Neural progenitor cell (in vitro differentiated cells): ENCODE measurements around the gene LTN1. TPM values are rescaled to one million over a fixed set of nuclear protein-coding genes. Genes with fewer than 3 reads are reported as not detected.

Source experiments
- DNase-seq: peaks from one replicate; pipeline ENCODE4 v3.0.0-alpha.2; 2016; ENCODE audit warnings: low spot score
- H2AFZ ChIP-seq: fragments of 200-600 bp; sonication (generic); replicated peaks from 2 replicates; pipeline ENCODE4 v1.6.1; 2016; ENCODE audit warnings: antibody characterized with exemption
- H3F3A ChIP-seq: fragments of 200-600 bp; sonication (generic); 2 replicates; pipeline ENCODE4 v1.6.1; 2016; ENCODE audit warnings: antibody characterized with exemption, low read depth
- H3K27ac ChIP-seq: fragments of 200-600 bp; sonication (generic); 2 replicates; pipeline ENCODE4 v1.5.1; 2016; ENCODE audit warnings: mild to moderate bottlenecking
- H3K27me3 ChIP-seq: fragments of 200-600 bp; sonication (generic); 2 replicates; pipeline ENCODE4 v1.6.1; 2016; ENCODE audit warnings: mild to moderate bottlenecking, moderate library complexity
- H3K36me3 ChIP-seq: fragments of 200-600 bp; sonication (generic); 2 replicates; pipeline ENCODE4 v1.5.1; 2016
- H3K4me1 ChIP-seq: fragments of 200-600 bp; sonication (generic); 2 replicates; pipeline ENCODE4 v1.6.1; 2016; ENCODE audit warnings: mixed run types
- H3K4me2 ChIP-seq: fragments of 200-600 bp; sonication (generic); 2 replicates; pipeline ENCODE4 v1.6.1; 2016
- H3K4me3 ChIP-seq: fragments of 200-600 bp; sonication (generic); 2 replicates; pipeline ENCODE4 v1.5.1; 2016
- H3K79me2 ChIP-seq: fragments of 200-600 bp; sonication (generic); 2 replicates; pipeline ENCODE4 v1.6.1; 2016; ENCODE audit warnings: low read depth
- H3K9ac ChIP-seq: fragments of 200-600 bp; sonication (generic); 2 replicates; pipeline ENCODE4 v1.6.1; 2016
- H3K9me3 ChIP-seq: fragments of 200-600 bp; sonication (generic); 2 replicates; pipeline ENCODE4 v1.5.1; 2016; ENCODE audit warnings: low read depth
- H4K20me1 ChIP-seq: fragments of 200-600 bp; sonication (generic); 2 replicates; pipeline ENCODE4 v1.6.1; 2016; ENCODE audit warnings: low read depth
- H3K27ac Mint-ChIP-seq: 3 replicates; pipeline ENCODE4 v1.8.0; 2021; ENCODE audit warnings: mixed read lengths
- H3K27me3 Mint-ChIP-seq: 2 replicates; pipeline ENCODE4 v1.8.0; 2022; ENCODE audit warnings: low read depth, mild to moderate bottlenecking, inconsistent platforms, moderate library complexity, mixed read lengths; ENCODE audit not compliant: insufficient read depth
- H3K36me3 Mint-ChIP-seq: 3 replicates; pipeline ENCODE4 v1.8.0; 2021; ENCODE audit warnings: mixed read lengths
- H3K4me1 Mint-ChIP-seq: 3 replicates; pipeline ENCODE4 v1.8.0; 2021; ENCODE audit warnings: mixed read lengths
- H3K4me3 Mint-ChIP-seq: 3 replicates; pipeline ENCODE4 v1.8.0; 2021; ENCODE audit warnings: mild to moderate bottlenecking, moderate library complexity, mixed read lengths
- H3K9me3 Mint-ChIP-seq: 3 replicates; pipeline ENCODE4 v1.8.0; 2020; ENCODE audit warnings: mixed read lengths
- CTCF ChIP-seq: fragments of 200-600 bp; sonication (generic); IDR thresholded peaks from 2 replicates; pipeline ENCODE4 v1.5.1; 2017; ENCODE audit warnings: antibody characterized with exemption, mild to moderate bottlenecking
- EZH2 ChIP-seq: fragments of 200-600 bp; sonication (generic); IDR thresholded peaks from 2 replicates; pipeline ENCODE4 v1.6.1; 2017; ENCODE audit warnings: antibody characterized with exemption, mild to moderate bottlenecking, moderate library complexity
- EZH2phosphoT487 ChIP-seq: fragments of 200-600 bp; sonication (generic); IDR thresholded peaks from 2 replicates; pipeline ENCODE4 v1.6.1; 2017; ENCODE audit warnings: antibody characterized with exemption
- total RNA-seq: library from RNA; depleted of rRNA; stranded (reverse); fragments of >200 nt; gene quantifications from 2 replicates; pipeline ENCODE4 v1.2.3, GENCODE V29; 2015; ENCODE audit warnings: low replicate concordance

LTN1 gene
- total RNA-seq, 1 donor from 2014 or later, result 37.3 TPM

GRCh38 chr21:28963831-28964230 lies 28.8 kb downstream of the LTN1 start:
- Histone ChIP-seq H3K4me1 (no peaks in the 10 kb centered on the region), H4K20me1 (no peaks in the 10 kb centered on the region), H3F3A (no peaks in the 10 kb centered on the region), H2AFZ (no peak overlapping the region), H3K4me3 (no peak overlapping the region), H3K27me3 (no peaks in the 10 kb centered on the region), H3K4me2 (no peak overlapping the region), H3K79me2 (no peaks in the 10 kb centered on the region), H3K27ac (no peak overlapping the region), H3K36me3 (no peaks in the 10 kb centered on the region), H3K9ac (no peak overlapping the region), H3K9me3 (no peaks in the 10 kb centered on the region)
- H3K4me1 Mint-ChIP-seq, result no peaks in the 10 kb centered on the region
- H3K27ac Mint-ChIP-seq, result no peak overlapping the region
- no peak overlapping the region for H3K4me3 Mint-ChIP-seq
- H3K9me3 Mint-ChIP-seq, result no peaks in the 10 kb centered on the region
- H3K36me3 Mint-ChIP-seq, result peaks cover 22% of the 10 kb centered on the region
- DNase-seq, result no peak
- no peak for TF ChIP-seq CTCF
- TF ChIP-seq EZH2phosphoT487, result no peak
- no peaks in the 10 kb centered on the region for H3K27me3 Mint-ChIP-seq

- Histone ChIP-seq H3K9ac (no peak overlapping the region), H3K36me3 (no peaks in the 10 kb centered on the region), H2AFZ (no peak overlapping the region), H3K9me3 (no peaks in the 10 kb centered on the region), H3K4me3 (no peak overlapping the region), H3K27ac (no peak overlapping the region), H3K27me3 (no peaks in the 10 kb centered on the region), H3K4me2 (no peak overlapping the region), H3K4me1 (no peaks in the 10 kb centered on the region), H4K20me1 (no peaks in the 10 kb centered on the region), H3K79me2 (no peaks in the 10 kb centered on the region), H3F3A (no peaks in the 10 kb centered on the region)
- TF ChIP-seq CTCF (no peak), EZH2 (no peak), EZH2phosphoT487 (no peak)
- H3K4me1 Mint-ChIP-seq, result no peaks in the 10 kb centered on the region
- DNase-seq, result no peak
- no peak overlapping the region for H3K27ac Mint-ChIP-seq
- H3K4me3 Mint-ChIP-seq, result no peak overlapping the region
- no peaks in the 10 kb centered on the region for H3K9me3 Mint-ChIP-seq
- H3K27me3 Mint-ChIP-seq, result no peaks in the 10 kb centered on the region
- peaks cover 20% of the 10 kb centered on the region for H3K36me3 Mint-ChIP-seq
These were observed 30.2 kb downstream of the LTN1 start for GRCh38 chr21:28962465-28962864.

GRCh38 chr21:28961927-28962326 lies 30.8 kb downstream of the LTN1 start:
- no peaks in the 10 kb centered on the region for H3F3A ChIP-seq
- Mint-ChIP-seq H3K4me3 (no peak overlapping the region), H3K9me3 (no peaks in the 10 kb centered on the region), H3K27ac (no peak overlapping the region), H3K36me3 (peaks cover 20% of the 10 kb centered on the region), H3K27me3 (no peaks in the 10 kb centered on the region), H3K4me1 (no peaks in the 10 kb centered on the region)
- H3K9me3 ChIP-seq, result no peaks in the 10 kb centered on the region
- TF ChIP-seq EZH2phosphoT487, result no peak
- no peak for DNase-seq
- H3K27ac ChIP-seq, result no peak overlapping the region
- H3K27me3 ChIP-seq, result no peaks in the 10 kb centered on the region
- H2AFZ ChIP-seq, result no peak overlapping the region
- H3K9ac ChIP-seq, result no peak overlapping the region
- H3K4me3 ChIP-seq, result no peak overlapping the region
- no peaks in the 10 kb centered on the region for H3K79me2 ChIP-seq
- H3K4me2 ChIP-seq, result no peak overlapping the region
- H3K36me3 ChIP-seq, result no peaks in the 10 kb centered on the region
- no peaks in the 10 kb centered on the region for H4K20me1 ChIP-seq
- no peaks in the 10 kb centered on the region for H3K4me1 ChIP-seq

- no peak overlapping the region for H3K27ac ChIP-seq
- no peaks in the 10 kb centered on the region for H3K4me1 ChIP-seq
- Mint-ChIP-seq H3K4me3 (no peak overlapping the region), H3K27me3 (no peaks in the 10 kb centered on the region), H3K27ac (no peak overlapping the region), H3K36me3 (peaks cover 15% of the 10 kb centered on the region), H3K4me1 (no peaks in the 10 kb centered on the region), H3K9me3 (no peaks in the 10 kb centered on the region)
- no peaks in the 10 kb centered on the region for H3F3A ChIP-seq
- no peaks in the 10 kb centered on the region for H3K9me3 ChIP-seq
- TF ChIP-seq EZH2phosphoT487 (no peak), CTCF (no peak), EZH2 (no peak)
- no peak overlapping the region for H2AFZ ChIP-seq
- no peaks in the 10 kb centered on the region for H4K20me1 ChIP-seq
- no peak for DNase-seq
- H3K4me2 ChIP-seq, result no peak overlapping the region
- no peaks in the 10 kb centered on the region for H3K36me3 ChIP-seq
- H3K9ac ChIP-seq, result no peak overlapping the region
- no peaks in the 10 kb centered on the region for H3K79me2 ChIP-seq
- H3K27me3 ChIP-seq, result no peaks in the 10 kb centered on the region
- H3K4me3 ChIP-seq, result no peak overlapping the region
These were observed 32.4 kb downstream of the LTN1 start for GRCh38 chr21:28960245-28960644.
